ENCODE data around the gene PCDH8.

Gene PCDH8, protein sequence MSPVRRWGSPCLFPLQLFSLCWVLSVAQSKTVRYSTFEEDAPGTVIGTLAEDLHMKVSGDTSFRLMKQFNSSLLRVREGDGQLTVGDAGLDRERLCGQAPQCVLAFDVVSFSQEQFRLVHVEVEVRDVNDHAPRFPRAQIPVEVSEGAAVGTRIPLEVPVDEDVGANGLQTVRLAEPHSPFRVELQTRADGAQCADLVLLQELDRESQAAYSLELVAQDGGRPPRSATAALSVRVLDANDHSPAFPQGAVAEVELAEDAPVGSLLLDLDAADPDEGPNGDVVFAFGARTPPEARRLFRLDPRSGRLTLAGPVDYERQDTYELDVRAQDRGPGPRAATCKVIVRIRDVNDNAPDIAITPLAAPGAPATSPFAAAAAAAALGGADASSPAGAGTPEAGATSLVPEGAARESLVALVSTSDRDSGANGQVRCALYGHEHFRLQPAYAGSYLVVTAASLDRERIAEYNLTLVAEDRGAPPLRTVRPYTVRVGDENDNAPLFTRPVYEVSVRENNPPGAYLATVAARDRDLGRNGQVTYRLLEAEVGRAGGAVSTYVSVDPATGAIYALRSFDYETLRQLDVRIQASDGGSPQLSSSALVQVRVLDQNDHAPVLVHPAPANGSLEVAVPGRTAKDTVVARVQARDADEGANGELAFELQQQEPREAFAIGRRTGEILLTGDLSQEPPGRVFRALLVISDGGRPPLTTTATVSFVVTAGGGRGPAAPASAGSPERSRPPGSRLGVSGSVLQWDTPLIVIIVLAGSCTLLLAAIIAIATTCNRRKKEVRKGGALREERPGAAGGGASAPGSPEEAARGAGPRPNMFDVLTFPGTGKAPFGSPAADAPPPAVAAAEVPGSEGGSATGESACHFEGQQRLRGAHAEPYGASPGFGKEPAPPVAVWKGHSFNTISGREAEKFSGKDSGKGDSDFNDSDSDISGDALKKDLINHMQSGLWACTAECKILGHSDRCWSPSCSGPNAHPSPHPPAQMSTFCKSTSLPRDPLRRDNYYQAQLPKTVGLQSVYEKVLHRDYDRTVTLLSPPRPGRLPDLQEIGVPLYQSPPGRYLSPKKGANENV

DNA sequence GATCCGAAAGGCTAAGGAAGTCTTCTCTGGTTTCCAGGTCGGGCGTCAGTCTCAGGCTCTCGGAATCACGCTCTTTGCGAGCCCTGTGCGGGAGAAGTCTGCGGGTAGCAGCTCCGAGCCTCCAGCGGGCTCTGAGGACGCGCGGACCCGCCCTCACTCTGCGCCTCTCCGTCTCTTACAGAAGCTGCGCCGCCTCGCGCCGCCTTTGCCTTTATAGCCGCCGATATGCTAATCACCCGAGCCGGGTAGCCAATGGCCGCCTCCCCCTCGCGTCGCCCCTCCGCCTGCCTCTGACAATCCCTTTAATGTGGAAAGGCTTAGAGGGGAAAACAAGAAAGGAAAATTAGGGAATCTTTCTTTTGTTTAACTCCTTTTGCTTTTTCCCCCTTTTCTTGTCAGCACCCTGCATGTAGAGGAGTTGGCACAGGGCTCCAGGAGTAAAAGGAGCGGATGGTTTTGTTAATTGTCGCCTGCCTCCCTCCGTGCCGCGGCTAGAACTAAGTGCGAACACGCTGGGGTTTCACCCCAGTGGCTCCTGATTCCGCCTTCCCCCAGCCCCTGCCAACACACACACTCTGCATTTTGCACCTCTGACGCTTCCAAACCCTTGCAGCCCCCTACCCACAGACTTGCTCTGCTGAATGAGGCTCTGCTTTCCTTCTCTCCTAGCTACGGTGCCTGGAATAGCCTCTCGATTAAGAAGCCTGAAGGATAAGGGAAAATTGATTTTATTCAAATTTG, at the start of gene PCDH8:
PCDH8 (minus strand) TSS at position 186 of the 741 bp plus-strand sequence. CDS start 204 bp downstream, outside the sequence.
- no peak for DNase-seq

DNA sequence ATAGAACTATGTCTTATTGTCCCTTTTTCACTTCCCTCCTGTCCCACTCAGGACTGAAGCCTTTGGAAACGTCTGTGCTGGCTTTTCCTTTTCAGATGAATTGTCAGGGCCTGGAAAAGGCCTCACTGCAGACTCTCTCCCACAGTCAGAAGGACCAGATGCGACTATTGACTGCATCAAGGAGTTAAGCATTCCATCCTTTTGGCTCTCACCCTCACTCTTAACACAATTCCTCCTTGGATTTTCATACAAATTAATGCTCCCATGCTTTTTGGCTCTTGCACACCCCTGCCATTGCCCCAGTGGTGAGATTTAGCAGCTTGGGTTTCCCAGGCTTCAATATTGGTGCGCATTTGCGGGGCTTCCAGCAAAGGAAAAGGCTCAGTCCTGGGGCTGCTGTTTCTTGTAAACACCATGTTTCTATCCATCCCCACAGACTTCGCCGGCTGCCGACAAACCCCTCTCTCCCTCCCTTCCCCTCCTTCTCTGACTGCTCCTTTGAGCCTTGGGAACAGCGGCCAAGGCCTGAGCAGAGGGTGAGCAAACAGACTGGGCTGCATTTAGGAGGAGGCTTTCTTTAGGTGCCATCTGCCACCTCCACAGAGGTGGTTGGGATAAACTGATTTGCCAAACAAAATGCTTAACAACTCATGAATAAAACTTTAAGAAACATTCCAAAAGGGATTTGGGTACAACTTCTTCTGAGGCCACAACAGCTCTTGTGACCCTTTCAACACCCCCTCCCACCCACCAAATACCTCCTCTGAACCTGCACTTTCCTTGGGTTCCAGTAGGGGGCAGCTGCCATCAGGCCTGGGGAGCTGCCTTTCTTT, 48.6 kb upstream of the PCDH8 start:
- DNase-seq = no peak

DNA sequence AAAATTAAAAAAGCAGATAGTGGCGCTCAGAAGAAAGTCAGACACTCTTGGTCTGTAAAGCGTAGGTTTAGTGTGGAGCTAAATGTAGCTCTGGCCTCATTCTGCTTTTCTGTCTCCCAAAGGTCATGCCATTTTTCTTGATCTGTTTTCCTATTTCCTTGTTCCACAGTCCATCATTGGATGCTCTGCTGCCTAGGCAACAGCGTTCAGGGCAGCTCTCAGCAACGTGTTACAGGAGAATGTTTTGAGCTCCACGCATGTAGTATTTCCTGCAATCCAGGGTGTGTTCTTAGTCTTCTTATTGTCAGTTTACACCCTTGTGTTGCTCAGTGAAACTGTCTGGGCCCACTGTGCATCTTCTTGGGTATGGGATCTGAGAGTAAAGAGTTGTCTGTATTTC, 46.0 kb upstream of the PCDH8 start:
- no peak for DNase-seq

DNA sequence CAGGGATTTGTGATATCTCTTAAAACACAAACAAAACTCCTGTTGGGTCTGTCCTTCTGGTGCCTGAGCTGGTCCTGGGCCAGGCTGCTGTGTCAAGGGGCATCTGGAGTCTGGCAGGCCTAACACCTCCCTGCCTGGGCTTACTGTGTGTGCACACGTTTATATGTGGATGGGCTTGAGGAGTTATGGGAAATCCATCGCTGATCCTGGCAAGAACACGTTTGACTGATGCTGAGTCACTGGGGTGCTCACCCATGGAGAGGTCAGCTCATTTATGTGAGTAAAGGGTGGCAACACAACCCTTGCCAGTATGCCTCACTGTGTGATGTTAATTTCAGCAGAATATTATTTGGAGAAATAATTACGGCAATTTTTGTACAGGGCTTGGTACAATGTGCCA, 44.5 kb upstream of the PCDH8 start:
- DNase-seq = no peak

DNA sequence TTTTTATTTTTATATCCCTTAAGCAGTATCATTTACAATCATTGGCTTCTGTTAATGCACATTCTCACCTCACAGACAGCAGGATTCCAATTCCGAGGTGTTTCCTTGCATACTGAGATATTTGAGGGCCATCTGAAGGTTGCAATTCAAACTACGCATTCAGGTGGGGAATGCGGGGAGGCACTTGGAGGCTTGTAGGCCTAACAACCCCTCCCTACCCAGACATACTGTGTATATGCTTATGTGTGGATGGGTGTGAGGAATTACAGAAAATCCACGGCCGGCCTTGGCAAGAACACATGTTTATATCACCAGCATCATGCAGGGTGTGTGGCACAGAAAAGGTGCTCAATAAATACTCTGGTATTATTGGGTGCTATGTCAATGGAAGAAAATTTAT, 43.3 kb upstream of the PCDH8 start:
- no peak for DNase-seq

DNA sequence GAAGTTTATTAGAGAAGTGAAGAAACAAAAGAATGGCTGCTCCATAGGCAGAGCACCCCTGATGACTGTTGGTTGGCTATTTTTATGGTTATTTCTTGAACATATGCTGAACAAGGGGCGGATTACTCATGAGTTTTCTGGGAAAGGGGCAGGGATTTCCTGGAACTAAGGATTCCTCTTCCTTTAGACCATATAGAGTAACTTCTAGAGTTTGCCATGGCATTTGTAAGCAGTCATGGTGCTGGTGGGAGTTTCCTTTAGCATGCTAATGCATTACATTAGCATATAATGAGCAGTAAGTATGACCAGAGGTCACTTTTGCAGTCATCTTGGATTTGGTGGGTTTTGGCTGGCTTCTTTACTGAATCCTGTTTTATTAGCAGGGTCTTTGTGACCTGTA, 38.7 kb upstream of the PCDH8 start:
- no peak for DNase-seq

DNA sequence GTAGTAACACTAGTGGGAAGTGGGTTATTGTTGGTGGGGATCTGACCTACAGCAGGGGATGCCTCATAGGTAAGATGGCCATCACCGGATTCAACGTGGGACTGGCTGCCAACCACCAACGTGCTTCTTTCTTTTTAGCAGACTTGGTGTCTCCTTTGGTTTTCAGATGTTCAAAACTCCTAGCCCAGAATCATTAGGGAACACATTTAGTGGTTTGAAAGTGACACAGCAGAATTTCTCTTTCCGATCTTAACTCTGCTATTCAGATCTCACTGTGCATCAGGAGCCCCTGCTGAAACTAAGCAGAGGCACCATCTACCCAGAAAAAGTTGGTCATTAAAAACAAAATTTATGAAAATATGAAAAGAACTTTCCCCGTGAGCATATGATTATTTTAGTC, 36.7 kb upstream of the PCDH8 start:
- DNase-seq = no peak

DNA sequence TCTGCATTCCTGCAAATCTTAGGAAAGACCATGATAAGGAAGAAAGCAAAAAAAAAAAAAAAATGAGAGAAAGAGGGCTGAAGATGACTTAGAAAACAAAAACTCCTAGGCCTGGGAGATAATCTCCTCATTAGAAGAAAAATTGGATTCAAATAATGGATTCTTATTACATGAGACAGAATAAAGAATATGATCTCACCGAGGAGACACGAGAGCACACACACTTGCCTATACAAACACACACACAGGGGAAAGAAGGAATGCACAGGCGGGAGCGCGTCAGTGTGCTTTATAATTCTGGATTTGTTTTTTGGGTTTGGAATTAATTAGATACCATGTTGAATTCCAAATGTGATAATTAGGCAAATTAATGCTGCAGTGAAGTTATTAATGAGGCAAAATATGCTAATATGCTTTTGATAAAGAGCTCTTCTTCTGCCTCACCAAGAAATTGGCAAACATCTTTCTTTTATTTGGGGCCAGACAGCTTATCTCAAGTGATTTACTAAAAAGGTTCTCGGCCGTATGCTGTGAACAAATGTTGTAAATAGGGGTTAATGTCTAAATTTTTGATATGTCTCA, 36.1 kb upstream of the PCDH8 start:
- no peak for DNase-seq

DNA sequence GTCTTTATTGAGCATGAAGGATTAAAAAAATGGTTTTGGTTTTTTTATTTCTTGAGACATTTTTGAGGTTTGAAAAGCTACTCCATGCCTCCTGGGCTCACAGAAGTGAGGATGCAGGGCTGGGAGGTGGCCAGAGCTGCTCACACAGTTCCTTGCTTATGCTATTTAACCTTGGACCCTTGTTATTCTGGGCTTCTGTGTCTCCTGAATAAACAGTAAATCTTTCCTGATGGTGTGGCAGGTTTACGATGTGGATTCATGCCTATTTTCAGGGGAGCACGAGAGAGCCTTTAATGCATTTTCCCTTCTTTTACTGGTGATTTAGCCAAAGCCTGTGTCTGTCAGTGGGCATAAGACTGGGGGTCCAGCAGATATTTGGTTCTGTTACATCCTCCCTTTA, 34.3 kb upstream of the PCDH8 start:
- DNase-seq = no peak

DNA sequence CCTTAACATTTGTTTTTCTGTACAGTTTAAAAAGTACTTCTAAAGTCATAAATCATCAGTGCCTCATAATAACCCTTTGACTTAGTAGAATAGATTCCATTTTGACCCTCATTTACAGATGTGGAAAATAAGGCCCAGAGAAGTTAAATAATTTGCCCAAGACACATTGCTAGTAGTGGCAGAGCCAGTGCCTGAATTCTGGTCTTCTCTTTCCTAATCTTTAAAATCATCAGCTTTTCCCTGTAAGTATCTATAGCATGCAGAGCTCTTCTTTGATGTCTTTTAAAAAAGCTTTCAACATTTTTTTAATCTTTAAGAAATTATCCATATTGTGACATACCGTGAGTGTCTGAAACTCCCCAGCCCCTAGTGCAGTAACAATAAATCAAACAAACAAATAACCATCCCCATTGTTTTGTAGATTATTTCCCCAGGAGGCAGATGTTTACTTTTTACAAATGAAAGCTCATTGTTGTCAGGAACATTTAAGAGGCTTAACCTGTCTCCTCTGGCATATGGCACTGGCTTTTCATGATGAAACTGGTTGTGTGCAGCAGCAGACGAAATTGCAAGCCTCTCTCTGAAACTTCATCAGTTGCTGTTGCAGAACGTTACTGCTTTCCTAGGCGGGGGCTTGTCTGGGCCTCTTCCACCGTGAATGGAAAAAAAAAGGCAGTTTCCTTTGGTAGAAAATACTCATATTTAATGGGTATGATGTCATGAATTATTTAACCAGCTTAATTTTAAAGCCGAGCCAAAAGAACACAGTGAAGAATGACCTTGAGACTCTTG, 31.7 kb upstream of the PCDH8 start:
- no peak for DNase-seq

DNA sequence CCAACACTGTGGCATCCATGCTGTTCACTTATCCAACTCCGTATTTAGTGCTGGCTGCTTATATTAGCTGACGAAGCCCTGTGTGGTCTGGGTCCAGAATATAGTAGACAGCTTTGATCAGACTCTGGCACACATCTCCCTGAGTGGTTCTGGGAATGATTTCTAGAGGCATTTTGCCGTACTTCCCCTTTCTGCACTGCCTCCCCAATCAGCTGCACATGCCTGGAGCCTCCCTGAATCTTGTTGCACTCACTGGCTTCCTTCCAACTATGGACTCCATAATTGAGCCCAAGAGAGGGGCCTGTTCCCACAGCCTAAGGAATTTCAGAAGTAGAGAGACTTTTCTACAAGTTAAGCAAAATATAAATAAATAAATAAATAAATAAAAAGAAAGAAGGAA, 30.4 kb upstream of the PCDH8 start:
- no peak for DNase-seq

DNA sequence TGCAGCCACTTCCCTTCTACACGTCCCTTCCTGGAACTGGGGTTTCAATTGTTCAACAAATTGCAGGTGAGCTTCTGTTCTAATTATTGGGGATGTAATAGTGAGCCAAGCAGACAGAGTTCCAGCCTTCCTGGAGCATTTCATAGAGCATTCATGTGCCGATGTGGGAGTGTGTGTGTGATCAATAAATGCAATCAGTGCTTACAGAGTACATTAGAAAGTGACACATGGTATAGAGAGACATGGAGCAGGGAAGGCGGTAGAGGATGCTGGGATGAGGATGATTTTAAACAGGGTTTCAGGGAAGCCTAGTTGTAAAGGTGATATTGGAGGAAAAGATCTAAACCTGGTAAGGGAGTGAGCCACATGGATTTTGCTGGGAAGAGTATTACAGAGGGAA, 21.7 kb upstream of the PCDH8 start:
- DNase-seq = no peak

DNA sequence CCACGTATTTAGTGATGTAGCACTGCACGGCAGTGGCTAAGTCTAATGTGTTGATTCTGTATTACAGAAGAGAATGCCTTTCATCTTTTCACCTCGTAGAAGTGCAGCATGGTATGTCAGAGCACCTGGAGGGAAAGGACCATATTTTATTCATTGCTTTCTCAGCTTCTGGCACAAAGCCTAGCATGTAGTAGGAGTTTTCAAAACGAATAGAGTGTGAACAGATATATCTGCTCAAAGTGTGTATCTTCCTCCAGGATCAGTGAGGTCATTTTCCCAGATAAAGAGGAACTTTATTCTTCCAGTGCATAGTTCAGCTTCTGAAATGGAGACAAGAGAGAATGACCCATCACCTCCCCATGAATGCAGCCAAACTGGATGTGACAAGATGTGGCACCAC, 21.2 kb upstream of the PCDH8 start:
- DNase-seq = no peak

DNA sequence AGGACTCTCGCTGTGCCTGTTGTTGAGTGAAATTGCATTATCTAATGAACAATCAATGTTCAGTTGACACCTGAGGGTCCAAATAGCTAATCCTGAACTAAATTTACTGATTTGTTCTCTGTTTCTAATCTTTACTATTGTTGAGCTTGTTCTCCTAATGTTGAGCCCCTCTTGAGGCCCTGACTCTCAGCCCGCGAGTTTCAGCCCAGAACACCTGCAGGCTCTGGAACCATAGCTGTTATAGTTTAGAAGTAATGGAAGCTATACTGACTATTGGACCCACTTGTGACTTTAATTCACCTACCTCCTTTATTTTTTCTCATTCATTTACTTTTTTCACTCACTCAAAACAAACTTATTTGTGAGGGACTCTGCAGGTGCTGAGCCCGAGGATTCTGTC, 20.6 kb upstream of the PCDH8 start:
- DNase-seq = no peak

DNA sequence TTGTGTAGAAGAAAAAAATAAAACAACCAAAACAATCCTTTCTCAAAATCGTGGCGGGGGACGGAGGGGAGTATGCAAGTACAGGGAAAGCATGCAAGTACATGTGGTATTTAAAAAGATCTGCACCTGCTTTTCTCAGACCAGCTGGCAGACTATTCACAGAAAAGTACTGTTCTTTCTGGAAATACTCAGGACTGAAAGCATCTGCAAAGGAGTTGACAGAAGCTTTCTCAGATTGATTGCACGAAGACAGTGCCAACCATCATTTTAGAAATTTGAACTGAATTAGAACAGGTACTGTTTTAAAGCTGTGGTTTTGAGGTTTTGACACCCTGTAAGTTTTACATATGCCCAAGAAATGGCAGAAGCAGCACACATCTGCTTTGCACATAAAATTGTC, 19.8 kb upstream of the PCDH8 start:
- DNase-seq = no peak

DNA sequence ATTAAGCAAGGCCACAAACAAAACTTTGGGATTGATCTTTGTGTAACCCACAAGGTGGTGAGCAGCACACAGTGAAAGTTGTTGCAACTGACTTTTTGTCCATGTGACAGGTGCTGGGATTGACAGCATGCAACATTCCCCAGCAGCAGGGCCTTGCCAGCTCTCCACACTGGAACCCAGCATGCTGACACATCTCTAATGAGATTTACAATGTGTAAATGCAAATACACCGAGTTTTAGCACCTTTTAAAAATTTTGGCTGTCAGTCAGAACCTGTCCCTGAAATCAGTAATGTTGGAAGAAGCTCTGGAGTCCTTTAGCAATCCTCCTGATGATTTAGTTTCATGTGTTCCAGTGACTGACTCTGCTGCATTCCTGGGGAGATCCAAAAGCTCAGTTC, 16.5 kb upstream of the PCDH8 start:
- DNase-seq = no peak

DNA sequence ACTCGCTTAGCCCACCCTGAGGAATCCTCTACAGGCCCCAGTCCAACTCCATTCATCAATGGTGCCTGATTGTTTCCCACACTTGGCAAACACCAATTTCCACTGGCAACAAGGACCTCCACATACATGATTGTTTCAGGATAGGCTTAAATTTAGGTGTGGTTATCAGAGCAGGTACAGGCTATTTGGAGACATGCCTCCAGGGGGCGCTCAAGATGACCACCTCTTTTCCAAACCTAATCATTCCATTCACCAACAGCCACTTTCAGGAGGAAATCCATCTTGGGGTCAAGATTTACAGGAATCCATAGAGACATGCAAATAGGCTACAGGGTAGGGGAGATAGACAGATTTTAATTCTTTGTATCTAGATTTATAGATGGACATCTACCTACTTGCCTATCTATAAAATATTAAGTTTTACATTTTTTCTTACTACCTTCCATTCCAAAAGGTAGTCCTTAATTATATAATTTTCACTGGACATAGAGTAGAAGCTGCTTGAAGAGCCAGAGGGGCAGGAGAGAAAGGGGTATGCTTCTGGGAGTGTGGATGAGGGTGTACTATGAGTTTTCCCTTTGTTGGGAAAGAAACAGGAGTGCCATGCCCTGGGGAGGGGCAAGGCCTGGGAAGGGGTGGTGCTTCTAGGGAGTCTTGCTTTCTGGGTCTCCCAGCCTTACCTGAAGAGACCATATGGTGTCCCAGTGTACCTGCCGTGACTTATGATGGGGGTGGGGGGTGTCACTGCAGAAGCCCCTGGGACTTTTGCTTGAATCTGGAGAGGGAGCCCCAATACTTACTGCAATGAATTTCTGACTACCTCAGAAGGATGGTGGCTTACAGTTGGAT, 14.1 kb upstream of the PCDH8 start:
- no peak for DNase-seq

DNA sequence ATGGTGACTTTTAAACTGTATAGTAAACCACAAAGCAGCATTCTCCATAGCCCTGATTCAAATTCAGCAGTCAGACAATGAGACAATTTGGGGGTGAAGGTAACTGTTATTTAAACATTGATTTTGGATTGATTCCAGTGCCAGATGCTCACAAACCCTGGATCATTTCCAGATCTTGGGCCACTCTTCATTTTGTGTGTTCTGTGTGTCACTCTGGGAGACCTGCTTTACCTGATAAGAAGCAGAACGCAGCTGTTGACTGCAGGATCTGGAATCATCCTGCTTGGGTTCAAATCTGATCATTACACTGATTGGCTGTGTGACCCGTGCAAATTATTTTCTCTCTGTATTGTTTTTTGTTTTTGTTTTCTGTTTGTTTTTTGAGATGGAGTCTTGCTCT, 4.0 kb upstream of the PCDH8 start:
- DNase-seq = no peak

DNA sequence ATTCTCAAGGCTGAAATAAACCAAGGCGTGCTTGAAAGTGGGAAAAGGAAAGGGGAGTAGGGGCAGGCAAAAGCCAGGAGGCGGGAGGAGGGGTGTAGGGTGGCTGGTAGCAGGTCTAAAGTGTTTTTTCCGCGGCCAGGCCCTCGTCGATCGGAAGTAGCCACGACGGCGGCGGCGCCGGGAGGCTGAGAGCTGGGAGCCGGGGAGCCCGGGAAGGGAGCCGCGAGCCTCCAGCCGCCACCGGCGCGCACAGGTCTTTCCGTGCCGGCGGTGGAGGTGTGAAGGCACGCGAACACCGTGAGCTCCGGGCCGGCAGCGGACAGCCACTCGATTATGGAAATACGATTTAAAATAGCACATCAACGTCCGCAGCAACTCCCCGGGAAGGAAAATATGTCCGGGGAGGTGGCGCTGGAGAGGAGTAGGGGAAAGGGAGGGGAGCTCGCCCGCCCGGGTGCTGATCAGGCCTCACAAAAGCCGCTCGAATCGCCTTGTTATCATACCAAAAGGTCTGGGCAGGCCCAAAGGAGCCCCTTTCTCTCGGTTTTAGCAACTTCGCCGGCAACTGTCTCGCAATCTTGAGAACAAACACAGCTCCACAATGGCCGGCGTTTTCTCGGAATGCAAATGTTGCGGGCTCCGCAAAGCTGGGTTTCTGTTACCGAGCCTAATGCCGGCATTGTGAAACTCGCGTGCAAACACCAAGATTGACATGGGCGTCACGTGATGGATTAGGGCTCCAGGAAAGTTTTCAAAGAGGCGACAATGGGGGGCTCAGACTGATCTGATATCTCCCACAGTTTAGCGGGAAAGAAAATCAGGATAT, 2.9 kb upstream of the PCDH8 start:
- no peak for DNase-seq

Measured in fibroblast of skin of right quadriceps (primary cell).